Mammary epithelial cell (primary cell): ENCODE data around the gene KIAA1958.

Experiments used
- EZH2 ChIP-seq: IDR thresholded peaks from 2 replicates; pipeline ENCODE4 v1.6.1; 2012; ENCODE audit warnings: low read length, inconsistent platforms, borderline replicate concordance
- TF ChIP-seq, protein P1 (sequence below), 2 donors: IDR thresholded peaks in 1 of 2; conservative IDR thresholded peaks in 1 of 2; 2 replicates each; pipeline ENCODE4 v1.5.1; 2011 to 2012; ENCODE audit warnings: inconsistent platforms in 2 of 2, low read length in 2 of 2, mild to moderate bottlenecking in 2 of 2, control low read depth in 1 of 2, low read depth in 1 of 2; ENCODE audit not compliant: insufficient read depth in 1 of 2; ENCODE audit errors: extremely low read depth in 1 of 2

DNA sequence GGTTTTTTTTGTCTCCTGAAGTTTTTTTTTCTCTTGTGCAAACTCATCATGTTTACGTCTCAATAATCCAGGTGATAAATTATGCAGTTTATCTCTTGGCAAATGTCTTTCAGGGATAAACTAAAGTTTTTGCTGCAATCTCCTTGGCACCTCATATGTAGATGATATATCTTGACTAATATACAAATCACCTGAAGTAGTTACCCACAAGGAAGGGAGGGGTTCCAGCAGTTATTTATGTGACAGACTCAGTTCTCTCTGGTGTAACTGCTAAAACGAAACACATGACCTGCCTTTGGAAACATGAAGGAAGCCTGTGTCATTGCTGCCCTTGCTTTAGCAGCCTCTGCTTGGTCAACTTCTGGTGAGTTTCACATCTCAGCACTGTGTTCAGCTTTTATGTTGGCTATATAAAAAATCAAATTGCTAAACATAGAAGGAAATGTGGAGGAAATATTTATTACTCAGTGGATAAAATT lies 39.3 kb upstream of the KIAA1958 start:
- TF ChIP-seq, protein P1, sequence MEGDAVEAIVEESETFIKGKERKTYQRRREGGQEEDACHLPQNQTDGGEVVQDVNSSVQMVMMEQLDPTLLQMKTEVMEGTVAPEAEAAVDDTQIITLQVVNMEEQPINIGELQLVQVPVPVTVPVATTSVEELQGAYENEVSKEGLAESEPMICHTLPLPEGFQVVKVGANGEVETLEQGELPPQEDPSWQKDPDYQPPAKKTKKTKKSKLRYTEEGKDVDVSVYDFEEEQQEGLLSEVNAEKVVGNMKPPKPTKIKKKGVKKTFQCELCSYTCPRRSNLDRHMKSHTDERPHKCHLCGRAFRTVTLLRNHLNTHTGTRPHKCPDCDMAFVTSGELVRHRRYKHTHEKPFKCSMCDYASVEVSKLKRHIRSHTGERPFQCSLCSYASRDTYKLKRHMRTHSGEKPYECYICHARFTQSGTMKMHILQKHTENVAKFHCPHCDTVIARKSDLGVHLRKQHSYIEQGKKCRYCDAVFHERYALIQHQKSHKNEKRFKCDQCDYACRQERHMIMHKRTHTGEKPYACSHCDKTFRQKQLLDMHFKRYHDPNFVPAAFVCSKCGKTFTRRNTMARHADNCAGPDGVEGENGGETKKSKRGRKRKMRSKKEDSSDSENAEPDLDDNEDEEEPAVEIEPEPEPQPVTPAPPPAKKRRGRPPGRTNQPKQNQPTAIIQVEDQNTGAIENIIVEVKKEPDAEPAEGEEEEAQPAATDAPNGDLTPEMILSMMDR (conservative IDR thresholded peaks at IDR 0.05 in 1 of 2, IDR thresholded peaks at IDR 0.05 in 1 of 2; ENCODE audit: extremely low read depth in 1 of 2, insufficient read depth in 1 of 2, low read depth in 1 of 2, low read length in 2 of 2): no peak
- TF ChIP-seq EZH2: no peak
